Muscle of leg (tissue), 11 donors: ENCODE measurements around the gene HSH2D. TPM values are rescaled to one million over a fixed set of nuclear protein-coding genes. Genes with fewer than 3 reads are reported as not detected.
"Not testable (repeated sequence)": the region's sequence is repeated elsewhere in the genome, so short reads cannot be mapped to it uniquely, and the experiment has no call there.

Experiments used
- DNase-seq: peaks from one replicate; pipeline ENCODE4 v3.0.0; 2013
- H3K27ac ChIP-seq: one replicate; pipeline ENCODE4 v1.5.1; 2013; ENCODE audit warnings: mild to moderate bottlenecking, low read length, control low read depth
- H3K27me3 ChIP-seq: one replicate; pipeline ENCODE4 v1.6.1; 2013; ENCODE audit warnings: low read length; ENCODE audit not compliant: control insufficient read depth, insufficient read depth
- H3K36me3 ChIP-seq: one replicate; pipeline ENCODE4 v1.6.1; 2013; ENCODE audit warnings: low read length; ENCODE audit not compliant: control insufficient read depth, insufficient read depth
- H3K4me1 ChIP-seq: one replicate; pipeline ENCODE4 v1.6.1; 2013; ENCODE audit warnings: low read length; ENCODE audit not compliant: control insufficient read depth, insufficient read depth
- H3K4me3 ChIP-seq: one replicate; pipeline ENCODE4 v1.5.1; 2013; ENCODE audit warnings: low read length, control low read depth
- H3K9me3 ChIP-seq: replicated peaks from 2 replicates; pipeline ENCODE4 v1.6.1; 2013; ENCODE audit warnings: low read depth, low read length; ENCODE audit not compliant: control insufficient read depth
- WGBS: methylation state at CpG from one replicate; pipeline ENCODE4 v1.1.5; 2013; ENCODE audit warnings: missing lambda C conversion rate; ENCODE audit not compliant: insufficient coverage; 5-methylcytosine and 5-hydroxymethylcytosine counted together
- polyA plus RNA-seq, 8 donors: library from polyadenylated mRNA; unstranded; fragments of 120-200 nt; gene quantifications; one replicate each; pipeline versions ENCODE4 v1.2.1 to v1.2.3, GENCODE V29; 2013; ENCODE audit warnings: inconsistent platforms in 1 of 8, low replicate concordance in 1 of 8; ENCODE audit not compliant: insufficient read length in 8 of 8, insufficient read depth in 1 of 8
- total RNA-seq: library from RNA; stranded (reverse); fragments of 120-200 nt; gene quantifications from one replicate; pipeline ENCODE4 v1.2.4, GENCODE V29; 2013

The HSH2D gene
- total and polyA plus RNA-seq, 9 donors: 0.13 to 0.78 (median 0.27) TPM

GRCh38 chr19:16167055-16167454 is 23.6 kb downstream of the HSH2D start:
- WGBS: 100% methylated on average over 2 of the region's 5 CpGs
- H3K4me1 ChIP-seq: no peaks in the 10 kb centered on the region
- DNase-seq: no peak
- no peak overlapping the region for H3K4me3 ChIP-seq
- H3K9me3 ChIP-seq: no peaks in the 10 kb centered on the region
- no peaks in the 10 kb centered on the region for H3K27me3 ChIP-seq
- no peak overlapping the region for H3K27ac ChIP-seq
- H3K36me3 ChIP-seq: no peaks in the 10 kb centered on the region

- no peak for DNase-seq
- no CpG with 5 or more reads among the region's 2 CpGs for WGBS
- no peak overlapping the region for H3K27ac ChIP-seq
Measured at GRCh38 chr19:16168465-16169081, 25.1 kb downstream of the HSH2D start.

GRCh38 chr19:16170134-16170533 is 26.6 kb downstream of the HSH2D start:
- Histone ChIP-seq H3K27ac (no peak overlapping the region), H3K27me3 (no peaks in the 10 kb centered on the region)
- DNase-seq: no peak

More at GRCh38 chr19:16168465-16169081, 25.1 kb downstream of the HSH2D start:
- Histone ChIP-seq H3K27me3 (no peaks in the 10 kb centered on the region), H3K9me3 (no peaks in the 10 kb centered on the region), H3K36me3 (no peaks in the 10 kb centered on the region), H3K4me3 (no peak overlapping the region), H3K4me1 (no peaks in the 10 kb centered on the region)

DNA sequence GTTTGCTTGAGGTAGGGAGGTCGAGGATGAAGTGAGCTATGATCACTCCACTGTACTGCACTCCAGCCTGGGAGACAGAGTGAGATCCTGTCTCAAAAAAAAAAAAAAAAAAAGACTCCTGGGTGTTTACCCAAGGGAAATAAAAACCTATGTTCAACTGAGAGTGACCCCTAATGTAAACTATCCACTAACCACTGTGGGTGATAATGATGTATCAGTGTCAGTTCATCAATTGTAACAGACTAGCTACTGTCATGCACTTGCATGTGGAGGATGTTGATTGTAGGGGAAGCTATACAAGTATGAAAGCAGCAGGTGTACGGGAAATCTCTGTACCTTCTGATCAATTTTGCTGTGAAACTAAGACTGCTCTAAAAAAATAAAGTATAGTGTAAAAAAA is 32.5 kb downstream of the HSH2D start:
- Histone ChIP-seq H3K9me3 (peaks cover 5% of the 10 kb centered on the region), H3K4me1 (no peaks in the 10 kb centered on the region), H3K27me3 (no peaks in the 10 kb centered on the region), H3K36me3 (no peaks in the 10 kb centered on the region), H3K27ac (no peak overlapping the region), H3K4me3 (no peak overlapping the region)
- no peak for DNase-seq
- WGBS: no CpG with 5 or more reads among the region's 2 CpGs

More at GRCh38 chr19:16170134-16170533, 26.6 kb downstream of the HSH2D start:
- Histone ChIP-seq H3K9me3 (no peaks in the 10 kb centered on the region), H3K4me1 (no peaks in the 10 kb centered on the region), H3K36me3 (no peaks in the 10 kb centered on the region), H3K4me3 (no peak overlapping the region)
- WGBS: no CpG with 5 or more reads among the region's 1 CpG

- WGBS: 80% methylated on average over 1 of the region's 5 CpGs
- H3K27ac ChIP-seq, DNase-seq, H3K4me1 ChIP-seq, H3K4me3 ChIP-seq, H3K27me3 ChIP-seq, H3K36me3 ChIP-seq, H3K9me3 ChIP-seq: not testable (repeated sequence)
Measured at GRCh38 chr19:16178866-16179265, 35.4 kb downstream of the HSH2D start.

DNA sequence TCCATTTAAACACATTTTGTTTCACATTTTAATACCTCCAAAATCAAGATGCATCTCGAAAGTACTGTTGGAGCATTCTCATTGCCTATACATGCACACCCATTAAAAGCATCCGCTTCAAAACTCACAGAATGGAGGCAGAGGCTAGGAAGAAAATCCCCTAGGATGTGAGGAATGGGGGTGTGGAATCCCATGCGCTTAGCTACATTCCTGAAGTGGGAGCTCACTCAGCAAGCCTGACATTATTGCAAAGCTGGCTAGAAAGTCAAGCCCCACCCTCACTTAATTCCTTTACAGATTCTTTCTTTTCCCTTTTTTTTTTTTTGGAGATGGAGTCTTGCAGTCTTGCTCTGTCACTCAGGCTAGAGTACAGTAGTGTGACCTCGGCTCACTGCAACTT is 37.1 kb downstream of the HSH2D start:
- H3K9me3 ChIP-seq: peaks cover 2% of the 10 kb centered on the region
- 44% methylated on average over 1 of the region's 4 CpGs for WGBS

GRCh38 chr19:16184665-16185122 is 41.2 kb downstream of the HSH2D start:
- 45% methylated on average over 12 of the region's 18 CpGs for WGBS
- peak overlapping the region; percentile 73 for H3K4me3 ChIP-seq
- peak overlapping the region; percentile 32 for H3K27ac ChIP-seq

More for the DNA sequence above, 37.1 kb downstream of the HSH2D start:
- peak; percentile 84 for DNase-seq
- Histone ChIP-seq H3K27ac (no peak overlapping the region), H3K27me3 (no peaks in the 10 kb centered on the region), H3K4me3 (no peak overlapping the region), H3K36me3 (no peaks in the 10 kb centered on the region), H3K4me1 (peaks cover 3% of the 10 kb centered on the region)

GRCh38 chr19:16185123-16185767 is 41.8 kb downstream of the HSH2D start, which contains the start of gene FAM32A:
Gene FAM32A, plus strand, starts transcription at chr19:16185410. Its CDS starts 33 bp downstream, at chr19:16185443.
- DNase-seq: peak; percentile 100
- Histone ChIP-seq H3K4me1 (peaks cover 16% of the 10 kb centered on the region), H3K9me3 (no peaks in the 10 kb centered on the region), H3K36me3 (peaks cover 27% of the 10 kb centered on the region), H3K27ac (peak within 1 kb of the TSS; percentile 83), H3K27me3 (no peaks in the 10 kb centered on the region), H3K4me3 (peak within 1 kb of the TSS; percentile 73)
- under 1% methylated on average over 39 of the region's 39 CpGs for WGBS

More at GRCh38 chr19:16184665-16185122, 41.2 kb downstream of the HSH2D start:
- no peak for DNase-seq
- Histone ChIP-seq H3K36me3 (peaks cover 22% of the 10 kb centered on the region), H3K27me3 (no peaks in the 10 kb centered on the region), H3K9me3 (no peaks in the 10 kb centered on the region), H3K4me1 (peaks cover 16% of the 10 kb centered on the region)

DNA sequence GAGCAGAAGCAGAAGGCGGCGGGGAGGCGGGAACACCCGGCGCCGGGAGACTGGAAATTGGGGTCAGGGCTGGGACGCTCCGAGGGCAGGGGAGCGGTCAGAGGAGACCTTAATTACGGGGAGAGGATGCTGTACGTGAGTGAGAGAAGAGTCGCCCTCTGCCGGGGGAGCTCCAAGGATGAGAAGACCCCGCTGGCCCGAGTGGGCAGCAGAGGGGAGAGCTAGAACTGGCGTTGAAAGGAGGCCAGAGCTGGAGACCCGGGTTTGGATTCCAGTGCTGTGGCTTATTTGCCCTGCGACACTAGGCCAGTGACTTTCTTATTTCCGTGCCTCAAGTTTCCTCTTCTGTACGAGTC is 42.3 kb downstream of the HSH2D start:
- peaks cover 16% of the 10 kb centered on the region for H3K4me1 ChIP-seq
- 1% methylated on average over 20 of the region's 20 CpGs for WGBS

GRCh38 chr19:16188521-16188920 is 45.0 kb downstream of the HSH2D start:
- 86% methylated on average over 1 of the region's 3 CpGs for WGBS

More for the DNA sequence above, 42.3 kb downstream of the HSH2D start:
- Histone ChIP-seq H3K4me3 (peak overlapping the region; percentile 73), H3K27ac (peak overlapping the region; percentile 83), H3K36me3 (peaks cover 32% of the 10 kb centered on the region), H3K9me3 (no peaks in the 10 kb centered on the region), H3K27me3 (no peaks in the 10 kb centered on the region)
- DNase-seq: peak; percentile 58

More at GRCh38 chr19:16188521-16188920, 45.0 kb downstream of the HSH2D start:
- Histone ChIP-seq H3K4me1 (peaks cover 16% of the 10 kb centered on the region), H3K27me3 (no peaks in the 10 kb centered on the region), H3K4me3 (no peak overlapping the region), H3K27ac (no peak overlapping the region), H3K9me3 (no peaks in the 10 kb centered on the region), H3K36me3 (peaks cover 50% of the 10 kb centered on the region)
- no peak for DNase-seq
